Stimulated activated CD8-positive, alpha-beta memory T cell treated with anti-CD3 and anti-CD28 coated beads, Interleukin-4, amount 100 ng/mL, for 1 hour (primary cell): ENCODE data around the gene NR3C1.

Experiments used
- DNase-seq, 2 donors: peaks; one replicate each; pipeline ENCODE4 v3.0.0-alpha.2; 2020; ENCODE audit warnings: low read depth in 2 of 2, low spot score in 1 of 2

Gene NR3C1

GRCh38 chr5:143399616-143400540 is 3.6 kb downstream of the NR3C1 start:
- DNase-seq: no peak

- no peak for DNase-seq
Observed at GRCh38 chr5:143398451-143399237, 4.8 kb downstream of the NR3C1 start.

- no peak for DNase-seq
Observed at GRCh38 chr5:143398053-143398355, 5.5 kb downstream of the NR3C1 start.

- no peak for DNase-seq
Observed at GRCh38 chr5:143397302-143398052, 6.0 kb downstream of the NR3C1 start.

GRCh38 chr5:143396353-143396940 is 7.0 kb downstream of the NR3C1 start:
- DNase-seq: no peak

GRCh38 chr5:143395638-143396352 is 7.7 kb downstream of the NR3C1 start:
- DNase-seq: no peak

- no peak for DNase-seq
Observed at GRCh38 chr5:143393524-143393923, 10.0 kb downstream of the NR3C1 start.

- no peak for DNase-seq
Observed at GRCh38 chr5:143390941-143391340, 12.5 kb downstream of the NR3C1 start.

GRCh38 chr5:143390258-143390657 is 13.2 kb downstream of the NR3C1 start:
- no peak for DNase-seq

GRCh38 chr5:143386725-143387124 is 16.8 kb downstream of the NR3C1 start:
- DNase-seq: no peak

- DNase-seq: no peak
Observed at GRCh38 chr5:143384865-143385657, 18.4 kb downstream of the NR3C1 start.

GRCh38 chr5:143383988-143384387 is 19.5 kb downstream of the NR3C1 start:
- DNase-seq: no peak

- no peak for DNase-seq
Observed at GRCh38 chr5:143379606-143380005, 23.9 kb downstream of the NR3C1 start.

GRCh38 chr5:143376911-143377813 is 26.3 kb downstream of the NR3C1 start:
- no peak for DNase-seq

GRCh38 chr5:143376195-143376779 is 27.2 kb downstream of the NR3C1 start:
- DNase-seq: no peak

- DNase-seq: no peak
Observed at GRCh38 chr5:143374496-143375217, 28.8 kb downstream of the NR3C1 start.

- DNase-seq: no peak
Observed at GRCh38 chr5:143373076-143373475, 30.4 kb downstream of the NR3C1 start.
